BE2C (cell line): ENCODE measurements around the gene SEMA3C.

Source experiments
- DNase-seq: peaks from one replicate; pipeline ENCODE4 v3.0.0-alpha.2; 2020
- H3K27me3 ChIP-seq: fragments of 250-450 bp; sonication (Bioruptor Pico); 2 replicates; pipeline ENCODE4 v1.5.1; 2020; ENCODE audit warnings: mild to moderate bottlenecking
- H3K36me3 ChIP-seq: fragments of 250-450 bp; sonication (Bioruptor Pico); 2 replicates; pipeline ENCODE4 v1.5.1; 2020; ENCODE audit warnings: mild to moderate bottlenecking
- H3K4me1 ChIP-seq: fragments of 250-450 bp; sonication (Bioruptor Pico); 2 replicates; pipeline ENCODE4 v1.5.1; 2020
- H3K4me3 ChIP-seq: 2 replicates; pipeline ENCODE4 v1.5.1; 2011; ENCODE audit warnings: low read depth, low read length
- H3K9me3 ChIP-seq: fragments of 250-450 bp; sonication (Bioruptor Pico); 2 replicates; pipeline ENCODE4 v1.5.1; 2020
- CTCF ChIP-seq: IDR thresholded peaks from 2 replicates; pipeline ENCODE4 v1.5.1; 2012; ENCODE audit warnings: mild to moderate bottlenecking, low read depth, low read length

The SEMA3C gene

GRCh38 chr7:80902019-80902418, 16.8 kb downstream of the SEMA3C start:
- no peak for TF ChIP-seq CTCF

DNA sequence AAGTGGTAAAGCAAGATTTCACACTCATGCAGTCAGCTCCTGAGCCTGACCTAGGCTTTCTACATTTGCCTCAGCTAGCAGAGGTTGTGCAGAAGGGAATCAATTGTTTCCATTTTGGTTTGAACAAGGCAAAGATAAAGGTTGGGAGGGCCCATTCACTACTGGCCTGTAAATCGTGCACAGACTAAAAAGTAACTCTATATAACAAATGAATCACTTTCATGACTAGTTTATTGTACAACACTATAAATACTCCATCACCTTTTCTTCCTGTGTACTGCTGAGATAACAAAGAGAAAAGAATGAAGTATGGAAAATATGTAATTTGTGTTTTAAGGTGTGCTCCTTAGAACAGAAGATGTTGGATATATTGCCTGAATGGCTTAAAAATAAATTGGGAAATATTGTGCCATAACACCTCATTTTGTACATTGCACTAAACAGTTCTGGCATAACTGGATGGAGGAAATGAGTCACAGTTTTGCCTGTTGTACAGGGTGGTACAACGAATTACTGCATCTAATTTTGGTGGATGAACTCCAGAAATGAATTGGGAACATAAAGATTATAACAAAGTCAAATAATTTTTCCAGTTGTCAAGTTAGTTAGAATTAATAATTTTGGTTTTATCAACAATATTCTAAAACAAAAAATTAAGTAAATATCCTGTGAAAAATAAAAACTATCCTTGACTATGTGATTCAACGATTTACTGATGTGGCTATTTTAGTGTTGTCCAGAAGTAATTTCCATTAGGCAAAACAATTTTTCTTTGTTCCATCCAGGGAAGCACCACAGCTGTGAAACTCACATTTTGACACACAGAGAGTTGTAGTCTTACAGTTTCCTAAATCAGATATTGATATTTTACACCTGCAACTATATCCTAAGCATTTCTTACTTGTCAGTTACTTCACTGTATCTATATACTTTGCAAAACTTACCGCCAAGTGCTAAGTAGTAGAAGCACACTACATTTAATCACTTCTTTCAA, 18.0 kb downstream of the SEMA3C start:
- no peak overlapping the region for H3K4me3 ChIP-seq
- no peaks in the 10 kb centered on the region for H3K27me3 ChIP-seq
- peaks cover 4% of the 10 kb centered on the region; the same call in 1 of the 2 replicates for H3K4me1 ChIP-seq
- no peak for DNase-seq
- no peak for TF ChIP-seq CTCF
- H3K36me3 ChIP-seq: no peaks in the 10 kb centered on the region
- H3K9me3 ChIP-seq: no peaks in the 10 kb centered on the region; the same call in 1 of the 2 replicates

More at GRCh38 chr7:80902019-80902418, 16.8 kb downstream of the SEMA3C start:
- Histone ChIP-seq H3K9me3 (no peaks in the 10 kb centered on the region; the same call in 1 of the 2 replicates), H3K4me1 (peaks cover 8% of the 10 kb centered on the region; the same call in 1 of the 2 replicates), H3K36me3 (no peaks in the 10 kb centered on the region), H3K27me3 (no peaks in the 10 kb centered on the region), H3K4me3 (no peak overlapping the region)
- no peak for DNase-seq

DNA sequence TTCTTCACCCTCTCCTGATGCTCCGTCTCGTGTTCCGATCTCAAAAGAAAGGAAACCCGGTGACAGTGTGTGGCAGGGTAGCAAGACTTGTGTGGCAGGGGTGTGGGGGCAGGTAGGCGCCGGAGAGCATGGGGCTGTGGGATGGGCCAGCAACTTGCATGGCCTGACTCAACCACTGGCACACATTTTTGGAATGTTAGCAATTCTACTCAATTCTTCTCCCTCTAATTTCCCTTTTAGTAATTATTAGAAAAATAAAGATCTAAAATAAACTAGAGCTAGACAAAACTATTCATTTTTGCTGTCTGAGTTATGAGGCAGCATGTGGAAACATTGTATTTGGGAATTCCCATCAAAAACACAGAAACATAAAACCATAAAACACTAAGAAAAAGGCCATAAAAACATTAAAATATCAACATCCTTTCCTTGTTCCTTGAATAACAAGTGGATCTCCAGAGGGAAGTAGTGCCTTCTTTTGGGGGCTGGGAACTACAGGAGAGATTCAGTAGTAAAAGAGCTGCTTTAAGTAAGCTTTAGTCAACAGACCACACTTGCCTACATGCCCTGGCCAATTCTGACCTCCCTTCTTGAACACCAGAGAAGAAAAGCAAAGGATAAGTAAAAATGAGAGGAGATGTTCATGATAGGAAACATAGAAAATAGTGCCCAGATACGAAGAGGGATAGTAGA, 21.8 kb downstream of the SEMA3C start:
- no peak for TF ChIP-seq CTCF
- Histone ChIP-seq H3K36me3 (no peaks in the 10 kb centered on the region), H3K4me1 (peaks cover 4% of the 10 kb centered on the region; the same call in 1 of the 2 replicates), H3K9me3 (no peaks in the 10 kb centered on the region; the same call in 1 of the 2 replicates), H3K4me3 (no peak overlapping the region), H3K27me3 (no peaks in the 10 kb centered on the region)
- no peak for DNase-seq

DNA sequence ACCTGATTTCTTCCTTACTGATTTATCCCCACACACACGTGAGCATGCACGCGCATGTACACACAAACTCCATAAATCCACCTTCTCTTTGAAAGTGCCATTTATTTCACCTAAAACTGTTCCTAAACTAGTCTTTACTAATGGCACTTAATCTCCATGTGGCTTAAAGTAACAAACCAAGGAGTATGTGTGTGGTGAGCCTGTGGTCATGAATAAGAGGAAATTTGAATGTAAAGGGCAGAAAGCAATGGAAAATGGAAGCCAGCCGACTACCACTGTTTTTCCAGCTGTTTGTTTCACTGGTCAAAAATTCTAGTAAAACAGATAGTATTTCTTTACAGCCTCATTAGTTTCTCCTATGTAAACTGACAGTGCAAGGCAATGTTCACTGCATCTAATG, 23.8 kb downstream of the SEMA3C start:
- Histone ChIP-seq H3K4me3 (no peak overlapping the region), H3K4me1 (peaks cover 7% of the 10 kb centered on the region), H3K9me3 (no peaks in the 10 kb centered on the region), H3K36me3 (no peaks in the 10 kb centered on the region), H3K27me3 (no peaks in the 10 kb centered on the region)
- no peak for TF ChIP-seq CTCF
- no peak for DNase-seq

DNA sequence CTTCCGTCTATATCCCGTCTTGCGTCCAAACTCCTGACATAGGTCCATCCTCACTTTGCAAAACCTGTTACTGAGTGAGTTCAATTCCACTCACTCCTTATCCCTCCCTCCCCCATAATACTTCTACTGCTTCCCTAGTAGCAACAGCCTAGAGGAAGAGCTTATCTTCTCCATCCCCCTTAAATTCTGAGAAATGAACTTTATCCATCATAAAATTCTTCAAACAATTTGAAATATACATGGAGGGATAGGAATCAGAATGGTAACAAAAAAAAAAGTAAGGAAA, 27.6 kb downstream of the SEMA3C start:
- Histone ChIP-seq H3K4me1 (peaks cover 7% of the 10 kb centered on the region), H3K27me3 (no peaks in the 10 kb centered on the region), H3K36me3 (no peaks in the 10 kb centered on the region), H3K9me3 (no peaks in the 10 kb centered on the region), H3K4me3 (no peak overlapping the region)
- no peak for TF ChIP-seq CTCF
- no peak for DNase-seq
